Suppressor macrophage treated with lipopolysaccharide for 1 hour (primary cell): ENCODE results near the gene SHANK3.

Source experiments
- DNase-seq, 3 donors: peaks; one replicate each; pipeline ENCODE4 v3.0.0-alpha.2; 2020 to 2022

Gene SHANK3

GRCh38 chr22:50700387-50701075, 27.9 kb downstream of the SHANK3 start:
- no peak for DNase-seq

GRCh38 chr22:50701076-50701419, 28.4 kb downstream of the SHANK3 start:
- DNase-seq = no peak

- no peak for DNase-seq
Observed at GRCh38 chr22:50701428-50702154, 29.0 kb downstream of the SHANK3 start.

- no peak for DNase-seq
Observed at GRCh38 chr22:50702261-50702671, 29.6 kb downstream of the SHANK3 start.

- DNase-seq = no peak
Observed at GRCh38 chr22:50702821-50703725, 30.4 kb downstream of the SHANK3 start.

GRCh38 chr22:50703726-50704509, 31.3 kb downstream of the SHANK3 start:
- no peak for DNase-seq

- no peak for DNase-seq
Observed at GRCh38 chr22:50704510-50705218, 32.0 kb downstream of the SHANK3 start.

- DNase-seq = no peak
Observed at GRCh38 chr22:50705219-50705691, 32.6 kb downstream of the SHANK3 start.

- no peak for DNase-seq
Observed at GRCh38 chr22:50705851-50706351, 33.3 kb downstream of the SHANK3 start.

GRCh38 chr22:50706481-50707125, 34.0 kb downstream of the SHANK3 start:
- no peak for DNase-seq

GRCh38 chr22:50708474-50708873, 35.9 kb downstream of the SHANK3 start:
- DNase-seq = no peak

GRCh38 chr22:50708996-50709395, 36.4 kb downstream of the SHANK3 start:
- no peak for DNase-seq

GRCh38 chr22:50710221-50710620, 37.6 kb downstream of the SHANK3 start:
- no peak for DNase-seq

GRCh38 chr22:50710886-50711285, 38.3 kb downstream of the SHANK3 start:
- no peak for DNase-seq

- no peak for DNase-seq
Observed at GRCh38 chr22:50711446-50712340, 39.1 kb downstream of the SHANK3 start.

- DNase-seq = no peak
Observed at GRCh38 chr22:50712341-50713007, 39.9 kb downstream of the SHANK3 start.

GRCh38 chr22:50713008-50713385, 40.4 kb downstream of the SHANK3 start:
- DNase-seq = no peak

GRCh38 chr22:50713571-50714056, 41.0 kb downstream of the SHANK3 start:
- DNase-seq = no peak

GRCh38 chr22:50714150-50714549, 41.5 kb downstream of the SHANK3 start:
- DNase-seq = no peak
